GM10248 (cell line): Measurements from ENCODE around the gene PTPN9.
"Not testable (repeated sequence)": the region's sequence is repeated elsewhere in the genome, so short reads cannot be mapped to it uniquely, and the experiment has no call there.

Source experiments
- CTCF ChIA-PET: fragments of 300-600 bp; sonication (Branson Sonifier 250); formaldehyde crosslinking; extraction: SDS; loops from one replicate; lab custom pipeline; 2021; ENCODE audit warnings: antibody characterized with exemption; lab: Yijun Ruan, JAX
- POLR2A ChIA-PET: fragments of 350-650 bp; sonication (Branson Sonifier 250); formaldehyde crosslinking; extraction: SDS; loops from one replicate; lab custom pipeline; 2020; ENCODE audit warnings: antibody characterized with exemption; lab: Yijun Ruan, JAX
- DNase-seq: peaks from one replicate; pipeline ENCODE4 v3.0.0; 2012; ENCODE audit errors: extremely low spot score
- TF ChIP-seq, protein P1 (sequence below): IDR thresholded peaks from 2 replicates; pipeline ENCODE4 v1.5.1; 2012; ENCODE audit warnings: mild to moderate bottlenecking, low read depth; ENCODE audit errors: extremely low read depth, missing control alignments, control extremely low read depth

PTPN9 gene

GRCh38 chr15:75479670-75480069 lies 99.4 kb downstream of the PTPN9 start:
- CTCF ChIA-PET, result interaction anchor here (1.3 kb wide), 1 partner anchor 10 kb away, joined by 3 read pairs; no protein-coding TSS in a partner anchor

GRCh38 chr15:75477094-75477493 lies 102.0 kb downstream of the PTPN9 start:
- DNase-seq, CTCF ChIA-PET, POLR2A ChIA-PET: not testable (repeated sequence)

More at GRCh38 chr15:75479670-75480069, 99.4 kb downstream of the PTPN9 start:
- TF ChIP-seq, protein P1, sequence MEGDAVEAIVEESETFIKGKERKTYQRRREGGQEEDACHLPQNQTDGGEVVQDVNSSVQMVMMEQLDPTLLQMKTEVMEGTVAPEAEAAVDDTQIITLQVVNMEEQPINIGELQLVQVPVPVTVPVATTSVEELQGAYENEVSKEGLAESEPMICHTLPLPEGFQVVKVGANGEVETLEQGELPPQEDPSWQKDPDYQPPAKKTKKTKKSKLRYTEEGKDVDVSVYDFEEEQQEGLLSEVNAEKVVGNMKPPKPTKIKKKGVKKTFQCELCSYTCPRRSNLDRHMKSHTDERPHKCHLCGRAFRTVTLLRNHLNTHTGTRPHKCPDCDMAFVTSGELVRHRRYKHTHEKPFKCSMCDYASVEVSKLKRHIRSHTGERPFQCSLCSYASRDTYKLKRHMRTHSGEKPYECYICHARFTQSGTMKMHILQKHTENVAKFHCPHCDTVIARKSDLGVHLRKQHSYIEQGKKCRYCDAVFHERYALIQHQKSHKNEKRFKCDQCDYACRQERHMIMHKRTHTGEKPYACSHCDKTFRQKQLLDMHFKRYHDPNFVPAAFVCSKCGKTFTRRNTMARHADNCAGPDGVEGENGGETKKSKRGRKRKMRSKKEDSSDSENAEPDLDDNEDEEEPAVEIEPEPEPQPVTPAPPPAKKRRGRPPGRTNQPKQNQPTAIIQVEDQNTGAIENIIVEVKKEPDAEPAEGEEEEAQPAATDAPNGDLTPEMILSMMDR, result no peak
- POLR2A ChIA-PET, result no interaction called here
- DNase-seq, result no peak

- CTCF ChIA-PET, result interaction anchor here (1.1 to 1.2 kb wide), 2 partner anchors 8 to 28 kb away, joined by 3 to 4 read pairs; no protein-coding TSS in a partner anchor
- DNase-seq, result no peak
- TF ChIP-seq, protein P1, result no peak
- POLR2A ChIA-PET, result no interaction called here
Observed at GRCh38 chr15:75468913-75469598, 110.1 kb downstream of the PTPN9 start.

- POLR2A ChIA-PET, result no interaction called here
Observed at GRCh38 chr15:75460646-75461045, 118.5 kb downstream of the PTPN9 start.

DNA sequence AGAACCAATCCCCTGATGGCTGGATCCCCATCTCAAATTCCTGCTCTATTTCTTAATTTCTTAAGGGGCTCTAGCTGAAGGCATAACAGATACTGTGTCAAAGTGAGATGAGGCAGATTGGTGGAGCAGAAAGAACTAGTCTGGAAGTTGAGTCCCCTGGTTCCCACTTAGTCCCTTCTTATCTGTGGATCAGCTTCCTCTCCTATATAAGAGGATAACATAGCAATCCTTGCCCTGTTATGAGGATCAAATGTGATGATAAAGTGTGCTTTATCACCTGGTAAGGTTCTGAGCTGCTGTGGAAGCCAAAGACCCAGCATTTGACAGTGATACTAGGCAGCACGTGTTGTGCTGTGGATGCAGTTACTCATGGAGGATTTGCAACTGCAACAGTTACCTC lies 119.5 kb downstream of the PTPN9 start:
- CTCF ChIA-PET, result interaction anchor here (1.0 to 1.5 kb wide), 3 partner anchors 14 to 92 kb away, joined by 3 to 4 read pairs (median 3); no protein-coding TSS in a partner anchor
- POLR2A ChIA-PET, result no interaction called here
- TF ChIP-seq, protein P1, result no peak
- no peak for DNase-seq

More at GRCh38 chr15:75460646-75461045, 118.5 kb downstream of the PTPN9 start:
- TF ChIP-seq, protein P1, result no peak
- no peak for DNase-seq
- CTCF ChIA-PET, result interaction anchor here (1.0 to 1.5 kb wide), 3 partner anchors 9 to 93 kb away, joined by 3 to 4 read pairs (median 4); no protein-coding TSS in a partner anchor

GRCh38 chr15:75456710-75457109 lies 122.4 kb downstream of the PTPN9 start:
- CTCF ChIA-PET, result interaction anchor here (1.0 to 7.7 kb wide), 4 partner anchors 9 to 89 kb away, joined by 3 to 47 read pairs (median 14); partner anchors contain the start of gene MAN2C1
- DNase-seq, result no peak
- POLR2A ChIA-PET, result no interaction called here
- TF ChIP-seq, protein P1, result no peak
